Liver (tissue), 9 donors: ENCODE data around the gene FAM72D. TPM values are rescaled to one million over a fixed set of nuclear protein-coding genes. Genes with fewer than 3 reads are reported as not detected.
"Not testable (repeated sequence)": the region's sequence is repeated elsewhere in the genome, so short reads cannot be mapped to it uniquely, and the experiment has no call there.

Experiments used
- DNase-seq: peaks from one replicate; pipeline ENCODE4 v3.0.0-alpha.2; 2017; ENCODE audit warnings: low spot score
- H3K27ac ChIP-seq, 2 donors: one replicate each; pipeline ENCODE4 v1.7.0; 2013; ENCODE audit warnings: inconsistent platforms in 2 of 2, low read length in 2 of 2, control low read depth in 1 of 2, low read depth in 1 of 2, mild to moderate bottlenecking in 1 of 2
- H3K27me3 ChIP-seq, 4 donors: one replicate each; pipeline versions ENCODE4 v1.6.1 to v1.7.0; 2013; ENCODE audit warnings: low read length in 3 of 4, inconsistent platforms in 1 of 4, mild to moderate bottlenecking in 1 of 4, moderate library complexity in 1 of 4; ENCODE audit not compliant: control insufficient read depth in 4 of 4, insufficient read depth in 4 of 4
- H3K36me3 ChIP-seq, 4 donors: one replicate each; pipeline versions ENCODE4 v1.6.1 to v1.7.0; 2013; ENCODE audit warnings: low read length in 3 of 4, mild to moderate bottlenecking in 3 of 4, low read depth in 1 of 4, moderate library complexity in 1 of 4; ENCODE audit not compliant: control insufficient read depth in 4 of 4, insufficient read depth in 3 of 4
- H3K4me1 ChIP-seq, 4 donors: one replicate each; pipeline versions ENCODE4 v1.6.1 to v1.7.0; 2013; ENCODE audit warnings: low read length in 3 of 4, mild to moderate bottlenecking in 3 of 4, moderate library complexity in 1 of 4; ENCODE audit not compliant: control insufficient read depth in 4 of 4, insufficient read depth in 4 of 4
- H3K4me3 ChIP-seq, 3 donors: one replicate each; pipeline versions ENCODE4 v1.6.1 to v1.7.0; 2013; ENCODE audit warnings: low read length in 3 of 3, control low read depth in 1 of 3, low read depth in 1 of 3, mild to moderate bottlenecking in 1 of 3
- H3K9ac ChIP-seq, 2 donors: one replicate each; pipeline ENCODE4 v1.7.0; 2013; ENCODE audit warnings: low read length in 2 of 2, mild to moderate bottlenecking in 2 of 2, moderate library complexity in 2 of 2, control low read depth in 1 of 2, low read depth in 1 of 2
- H3K9me3 ChIP-seq, 4 donors: one replicate each; pipeline versions ENCODE4 v1.6.1 to v1.7.0; 2013; ENCODE audit warnings: low read length in 3 of 4; ENCODE audit not compliant: control insufficient read depth in 4 of 4
- WGBS: extraction: QIAGEN DNeasy Blood & Tissue Kit; methylation state at CpG from one replicate; pipeline ENCODE4 v1.1.7; 2013; 5-methylcytosine and 5-hydroxymethylcytosine counted together
- polyA plus RNA-seq, 2 donors: library from polyadenylated mRNA; stranded (reverse) in 1 of 2; unstranded in 1 of 2; fragments of 200-250 nt in 1 of 2; fragments of >200 nt in 1 of 2; fragmentation: Nextera tagmentation in 1 of 2; extraction: Ambion mirVana in 1 of 2; gene quantifications; one replicate each; pipeline versions ENCODE4 v1.2.1 to v1.2.3, GENCODE V29; 2013 to 2015
- total RNA-seq, 2 donors: library from RNA; depleted of rRNA; stranded (reverse); fragments of >200 nt; gene quantifications; one replicate each; pipeline ENCODE4 v1.2.3, GENCODE V29; 2014
- donor health status: healthy.
- donor health status: healthy.
- donor health status: healthy.
- donor health status: healthy.
- donor health status: healthy.

Gene FAM72D
- total and polyA plus RNA-seq, 4 donors: 0.08 to 5.6 (median 0.18) TPM; not detected in 1

GRCh38 chr1:145127144-145127543 is 31.4 kb downstream of the FAM72D start:
- H3K27me3 ChIP-seq, H3K4me1 ChIP-seq, H3K27ac ChIP-seq, H3K36me3 ChIP-seq, H3K9ac ChIP-seq, H3K4me3 ChIP-seq, H3K9me3 ChIP-seq, DNase-seq: not testable (repeated sequence)

- H3K36me3 ChIP-seq, H3K27me3 ChIP-seq, H3K4me1 ChIP-seq, H3K4me3 ChIP-seq, H3K9ac ChIP-seq, H3K27ac ChIP-seq, H3K9me3 ChIP-seq: not testable (repeated sequence)
- peak; percentile 3 for DNase-seq
- WGBS: 53% methylated on average over 13 of the region's 14 CpGs
Observed at GRCh38 chr1:145128697-145129469, 33.1 kb downstream of the FAM72D start.

- H3K27me3 ChIP-seq, H3K9ac ChIP-seq, H3K27ac ChIP-seq, H3K4me3 ChIP-seq, H3K9me3 ChIP-seq, H3K4me1 ChIP-seq, H3K36me3 ChIP-seq, DNase-seq: not testable (repeated sequence)
- no CpG with 5 or more reads among the region's 1 CpG for WGBS
Observed at GRCh38 chr1:145134476-145134875, 38.7 kb downstream of the FAM72D start.

GRCh38 chr1:145140549-145140948 is 44.8 kb downstream of the FAM72D start:
- not testable (repeated sequence) for H3K4me3 ChIP-seq, H3K27ac ChIP-seq, H3K9me3 ChIP-seq, H3K36me3 ChIP-seq, DNase-seq, H3K9ac ChIP-seq, H3K4me1 ChIP-seq, H3K27me3 ChIP-seq
- 100% methylated on average over 1 of the region's 2 CpGs for WGBS

GRCh38 chr1:145144264-145144913 is 48.6 kb downstream of the FAM72D start:
- not testable (repeated sequence) for H3K9ac ChIP-seq, DNase-seq, H3K9me3 ChIP-seq, H3K36me3 ChIP-seq, H3K27me3 ChIP-seq, H3K4me1 ChIP-seq, H3K27ac ChIP-seq, H3K4me3 ChIP-seq
- WGBS: 45% methylated on average over 1 of the region's 3 CpGs

GRCh38 chr1:145146308-145146707 is 50.5 kb downstream of the FAM72D start:
- H3K27ac ChIP-seq, H3K27me3 ChIP-seq, DNase-seq, H3K36me3 ChIP-seq, H3K9ac ChIP-seq, H3K4me1 ChIP-seq, H3K9me3 ChIP-seq, H3K4me3 ChIP-seq: not testable (repeated sequence)
- 92% methylated on average over 3 of the region's 4 CpGs for WGBS

- H3K4me3 ChIP-seq, H3K27ac ChIP-seq, DNase-seq, H3K4me1 ChIP-seq, H3K9ac ChIP-seq, H3K9me3 ChIP-seq, H3K36me3 ChIP-seq, H3K27me3 ChIP-seq: not testable (repeated sequence)
- 60% methylated on average over 2 of the region's 4 CpGs for WGBS
Observed at GRCh38 chr1:145147172-145147571, 51.4 kb downstream of the FAM72D start.

GRCh38 chr1:145155421-145155820 is 59.6 kb downstream of the FAM72D start:
- H3K27me3 ChIP-seq, H3K9me3 ChIP-seq, H3K27ac ChIP-seq, H3K4me3 ChIP-seq, H3K9ac ChIP-seq, DNase-seq, H3K4me1 ChIP-seq, H3K36me3 ChIP-seq: not testable (repeated sequence)
- WGBS: no CpG with 5 or more reads among the region's 4 CpGs
